Kidney (tissue), 14 donors: ENCODE measurements around the gene LEFTY2. TPM values are rescaled to one million over a fixed set of nuclear protein-coding genes. Genes with fewer than 3 reads are reported as not detected.
"Not testable (repeated sequence)": the region's sequence is repeated elsewhere in the genome, so short reads cannot be mapped to it uniquely, and the experiment has no call there.

Experiments
- DNase-seq, 5 donors: peaks; one replicate each; pipeline ENCODE4 v3.0.0-alpha.2; 2013 to 2020
- FAIRE-seq: peaks from 2 replicates; lab custom pipeline; 2012; peaks lifted over from hg19 to GRCh38; lab: Jason Lieb, UNC
- H3K27ac ChIP-seq, 2 donors: one replicate each; pipeline ENCODE4 v1.7.0; 2013; ENCODE audit warnings: low read depth in 2 of 2, low read length in 2 of 2, inconsistent platforms in 1 of 2
- H3K27me3 ChIP-seq: one replicate; pipeline ENCODE4 v1.7.1; 2013; ENCODE audit warnings: low read length, inconsistent platforms; ENCODE audit not compliant: control insufficient read depth, insufficient read depth
- H3K36me3 ChIP-seq, 3 donors: one replicate each; pipeline versions ENCODE4 v1.7.0 to v1.7.1; 2013; ENCODE audit warnings: low read length in 3 of 3, control low read depth in 1 of 3, inconsistent platforms in 1 of 3; ENCODE audit not compliant: insufficient read depth in 3 of 3, control insufficient read depth in 2 of 3
- H3K4me1 ChIP-seq, 3 donors: one replicate each; pipeline versions ENCODE4 v1.7.0 to v1.7.1; 2013; ENCODE audit warnings: low read length in 3 of 3, inconsistent platforms in 1 of 3, low read depth in 1 of 3; ENCODE audit not compliant: control insufficient read depth in 2 of 3, insufficient read depth in 2 of 3
- H3K4me3 ChIP-seq, 3 donors: one replicate each; pipeline versions ENCODE4 v1.7.0 to v1.8.1; 2013; ENCODE audit warnings: low read length in 3 of 3, control low read depth in 1 of 3, inconsistent platforms in 1 of 3
- H3K9ac ChIP-seq, 3 donors: one replicate each; pipeline versions ENCODE4 v1.7.0 to v1.7.1; 2013; ENCODE audit warnings: low read length in 3 of 3, control low read depth in 1 of 3, inconsistent platforms in 1 of 3
- H3K9me3 ChIP-seq, 3 donors: one replicate each; pipeline versions ENCODE4 v1.7.0 to v1.7.1; 2013; ENCODE audit warnings: low read length in 3 of 3, control low read depth in 1 of 3, inconsistent platforms in 1 of 3; ENCODE audit not compliant: control insufficient read depth in 2 of 3, insufficient read depth in 1 of 3
- CTCF ChIP-seq: IDR thresholded peaks from 3 replicates; pipeline ENCODE4 v1.5.1; 2012; ENCODE audit warnings: mild to moderate bottlenecking, moderate library complexity, borderline replicate concordance; ENCODE audit not compliant: insufficient read depth; ENCODE audit errors: extremely low read depth
- intact Hi-C: fragments of 100-400 bp; cut with DNase I; formaldehyde crosslinking; loops from one replicate; pipeline ENCODE4 v1.11.1; 2022
- polyA plus RNA-seq: library from polyadenylated mRNA; stranded (reverse); fragments of 350-450 nt; fragmentation: Illumina TruSeq; extraction: RNeasy Lipid Tissue Mini Kit (QIAGEN cat#74804); gene quantifications from one replicate; pipeline ENCODE4 v1.2.3, GENCODE V29; 2014; ENCODE audit warnings: low read depth, low replicate concordance; ENCODE audit not compliant: insufficient read depth
- total RNA-seq: library from RNA; stranded (reverse); fragmentation: NEBNext Ultra II Directional; extraction: Animal tissue kit (Norgen Biotek cat#: 25700); gene quantifications from one replicate; pipeline ENCODE4 v1.2.1, GENCODE V29; 2021
- donor health status: control.
- donor health status: control.
- donor health status: control.
- donor health status: control.
- donor health status: control.
- donor health status: DM: yes; HTN: yes; CAD: no.
- donor health status: Normal renal cell carcinoma (clear cell type).

The LEFTY2 gene
- total and polyA plus RNA-seq, 2 donors from 2014 or later = 0.13 to 0.28 TPM

- no peak for TF ChIP-seq CTCF
- no peak overlapping the region for H3K27ac ChIP-seq
- no peak overlapping the region for H3K4me3 ChIP-seq
- H3K9ac ChIP-seq = no peak overlapping the region
- H3K36me3 ChIP-seq = peaks cover 0 to 3% (median under 1%) of the 10 kb centered on the region in 3 donors
- FAIRE-seq (no peak), DNase-seq (no peak)
- no peaks in the 10 kb centered on the region for H3K27me3 ChIP-seq
- no peaks in the 10 kb centered on the region for H3K9me3 ChIP-seq
- intact Hi-C loops = loop anchor here (10.0 kb wide), 1 partner anchor 500 kb away; no protein-coding TSS in a partner anchor
- peaks cover 0 to 2% (median 0%) of the 10 kb centered on the region in 3 donors for H3K4me1 ChIP-seq
These were observed 33.4 kb upstream of the LEFTY2 start for GRCh38 chr1:225974454-225974853.

GRCh38 chr1:225973158-225973557 is 32.1 kb upstream of the LEFTY2 start:
- no peak overlapping the region for H3K27ac ChIP-seq
- no peaks in the 10 kb centered on the region for H3K27me3 ChIP-seq
- H3K36me3 ChIP-seq = peaks cover 0 to 3% (median 0%) of the 10 kb centered on the region in 3 donors
- FAIRE-seq (no peak), DNase-seq (peak in 4 of 5 donors; percentile 78 to 86 (median 83))
- H3K4me1 ChIP-seq = peaks cover 0 to 2% (median 0%) of the 10 kb centered on the region in 3 donors
- intact Hi-C loops = loop anchor here (10.0 kb wide), 1 partner anchor 498 kb away; no protein-coding TSS in a partner anchor
- H3K9me3 ChIP-seq = no peaks in the 10 kb centered on the region
- H3K4me3 ChIP-seq = no peak overlapping the region
- no peak for TF ChIP-seq CTCF
- H3K9ac ChIP-seq = no peak overlapping the region

- H3K4me3 ChIP-seq = no peak overlapping the region
- intact Hi-C loops = loop anchor here (10.0 kb wide), 1 partner anchor 498 kb away; no protein-coding TSS in a partner anchor
- no peak overlapping the region for H3K27ac ChIP-seq
- no peaks in the 10 kb centered on the region for H3K9me3 ChIP-seq
- peak in 1 of 5 donors; percentile 7 for DNase-seq
- no peak for FAIRE-seq
- no peak for TF ChIP-seq CTCF
- H3K36me3 ChIP-seq = no peaks in the 10 kb centered on the region
- H3K4me1 ChIP-seq = peaks cover 0 to 2% (median 0%) of the 10 kb centered on the region in 3 donors
- H3K27me3 ChIP-seq = no peaks in the 10 kb centered on the region
- no peak overlapping the region for H3K9ac ChIP-seq
These were observed 31.5 kb upstream of the LEFTY2 start for GRCh38 chr1:225972344-225973152.

- not testable (repeated sequence) for H3K27ac ChIP-seq, FAIRE-seq, H3K9me3 ChIP-seq, H3K27me3 ChIP-seq, H3K36me3 ChIP-seq, H3K4me1 ChIP-seq, DNase-seq, H3K9ac ChIP-seq, H3K4me3 ChIP-seq
- intact Hi-C loops = loop anchor here (10.0 kb wide), 1 partner anchor 496 kb away; no protein-coding TSS in a partner anchor
These were observed 29.7 kb upstream of the LEFTY2 start for GRCh38 chr1:225970592-225971157.

GRCh38 chr1:225969751-225970150 is 28.7 kb upstream of the LEFTY2 start:
- not testable (repeated sequence) for DNase-seq, FAIRE-seq, H3K27ac ChIP-seq, H3K4me1 ChIP-seq, H3K9ac ChIP-seq, H3K36me3 ChIP-seq, H3K4me3 ChIP-seq, H3K27me3 ChIP-seq, H3K9me3 ChIP-seq
- intact Hi-C loops = loop anchor here (10.0 kb wide), 1 partner anchor 495 kb away; no protein-coding TSS in a partner anchor
